H1 (cell line): ENCODE data around the gene GGT5. TPM values are rescaled to one million over a fixed set of nuclear protein-coding genes. Genes with fewer than 3 reads are reported as not detected.

Source experiments
- CTCF ChIA-PET: fragments of 300-600 bp; sonication (Branson Sonifier 250); formaldehyde crosslinking; loops from one replicate; lab custom pipeline; 2021; ENCODE audit not compliant: partially characterized antibody; lab: Charles Lee
- POLR2A ChIA-PET: fragments of 300-600 bp; sonication (Branson Sonifier 250); formaldehyde crosslinking; loops from one replicate; lab custom pipeline; 2021; ENCODE audit warnings: inconsistent platforms; ENCODE audit not compliant: partially characterized antibody; lab: Charles Lee
- DNase-seq, 2 experiments: peaks; one replicate each; pipeline versions ENCODE4 v3.0.0 to v3.0.0-alpha.2; 2010 to 2022; ENCODE audit warnings: low spot score in 2 of 2, low read depth in 1 of 2, mixed read lengths in 1 of 2
- FAIRE-seq: peaks from 2 replicates; lab custom pipeline; 2011; peaks lifted over from hg19 to GRCh38; lab: Jason Lieb, UNC
- H2AFZ ChIP-seq: 2 replicates; pipeline ENCODE4 v1.8.1; 2012; ENCODE audit warnings: low read length, inconsistent platforms
- H2AK5ac ChIP-seq: 2 replicates; pipeline ENCODE4 v1.6.1; 2013; ENCODE audit warnings: low read depth, low read length
- H2BK120ac ChIP-seq: replicated peaks from 2 replicates; pipeline ENCODE3; 2013; ENCODE audit warnings: low read depth, low read length, inconsistent platforms
- H2BK12ac ChIP-seq: 2 replicates; pipeline ENCODE4 v1.6.1; 2013; ENCODE audit warnings: low read depth, low read length
- H2BK15ac ChIP-seq: 2 replicates; pipeline ENCODE4 v1.6.1; 2013; ENCODE audit warnings: low read length
- H2BK20ac ChIP-seq: 2 replicates; pipeline ENCODE4 v1.6.1; 2013; ENCODE audit warnings: low read length
- H2BK5ac ChIP-seq: 2 replicates; pipeline ENCODE4 v1.6.1; 2013; ENCODE audit warnings: low read depth, low read length
- H3K14ac ChIP-seq: 2 replicates; pipeline ENCODE4 v1.6.1; 2013; ENCODE audit warnings: inconsistent platforms; ENCODE audit not compliant: insufficient read length
- H3K18ac ChIP-seq: 2 replicates; pipeline ENCODE4 v1.6.1; 2013; ENCODE audit warnings: low read length; ENCODE audit errors: extremely low read depth
- H3K23ac ChIP-seq: 2 replicates; pipeline ENCODE4 v1.6.1; 2013; ENCODE audit warnings: inconsistent platforms; ENCODE audit not compliant: insufficient read length
- H3K23me2 ChIP-seq: 2 replicates; pipeline ENCODE4 v1.6.1; 2013; ENCODE audit warnings: low read depth, low read length
- H3K27ac ChIP-seq: 2 replicates; pipeline ENCODE4 v1.6.1; 2011; ENCODE audit warnings: low read depth, low read length, inconsistent platforms
- H3K27me3 ChIP-seq, 4 experiments: replicated peaks in 1 of 4; 1 replicate in 1 of 4; 2 replicates in 3 of 4; pipeline versions ENCODE4 v1.6.1 to v1.8.1; 2011 to 2013; ENCODE audit warnings: low read length in 3 of 4, mild to moderate bottlenecking in 3 of 4, inconsistent platforms in 2 of 4, mixed read lengths in 2 of 4, moderate library complexity in 1 of 4; ENCODE audit not compliant: control insufficient read depth in 3 of 4, insufficient read depth in 3 of 4; ENCODE audit errors: extremely low read depth in 1 of 4
- H3K36me3 ChIP-seq, 4 experiments: 2 replicates each; pipeline versions ENCODE4 v1.6.1 to v1.8.1; 2011 to 2013; ENCODE audit warnings: mild to moderate bottlenecking in 4 of 4, low read length in 3 of 4, moderate library complexity in 2 of 4, control low read depth in 1 of 4, inconsistent platforms in 1 of 4; ENCODE audit not compliant: insufficient read depth in 4 of 4, control insufficient read depth in 2 of 4
- H3K4ac ChIP-seq: replicated peaks from 2 replicates; pipeline ENCODE3; 2013; ENCODE audit warnings: low read length, low read depth, mixed read lengths, inconsistent platforms; ENCODE audit not compliant: insufficient read length
- H3K4me1 ChIP-seq, 4 experiments: replicated peaks in 1 of 4; 1 replicate in 1 of 4; 2 replicates in 3 of 4; pipeline versions ENCODE4 v1.6.1 to v1.8.1; 2011 to 2013; ENCODE audit warnings: low read length in 3 of 4, inconsistent platforms in 2 of 4, mixed read lengths in 1 of 4; ENCODE audit not compliant: insufficient read depth in 4 of 4, control insufficient read depth in 3 of 4
- H3K4me2 ChIP-seq, 2 experiments: 2 replicates each; pipeline versions ENCODE4 v1.6.1 to v1.8.1; 2011 to 2013; ENCODE audit warnings: low read depth in 2 of 2, low read length in 2 of 2, control low read depth in 1 of 2, inconsistent platforms in 1 of 2, mild to moderate bottlenecking in 1 of 2; ENCODE audit not compliant: insufficient read depth in 1 of 2
- H3K4me3 ChIP-seq, 4 experiments: fragments of 200-600, 300-600 bp in 1 of 4; sonication (generic), shearing (Covaris generic), sonication (Bioruptor Twin) in 1 of 4; 2 replicates each; pipeline versions ENCODE4 v1.5.1 to v1.8.1; 2011 to 2016; ENCODE audit warnings: low read length in 4 of 4, low read depth in 3 of 4, control low read depth in 2 of 4, inconsistent platforms in 2 of 4, mild to moderate bottlenecking in 2 of 4, mixed read lengths in 1 of 4, moderate library complexity in 1 of 4; ENCODE audit not compliant: insufficient read depth in 2 of 4; ENCODE audit errors: extremely low read depth in 1 of 4
- H3K56ac ChIP-seq: replicated peaks from 2 replicates; pipeline ENCODE3; 2013; ENCODE audit warnings: low read depth, mild to moderate bottlenecking, mixed read lengths, low read length, inconsistent platforms; ENCODE audit not compliant: insufficient read length
- H3K79me1 ChIP-seq: 2 replicates; pipeline ENCODE4 v1.6.1; 2013; ENCODE audit warnings: low read depth, low read length, control low read depth
- H3K79me2 ChIP-seq, 2 experiments: 2 replicates each; pipeline versions ENCODE4 v1.6.1 to v1.8.1; 2012 to 2013; ENCODE audit warnings: low read length in 2 of 2, mild to moderate bottlenecking in 2 of 2, inconsistent platforms in 1 of 2; ENCODE audit not compliant: insufficient read depth in 2 of 2, control insufficient read depth in 1 of 2
- H3K9ac ChIP-seq, 4 experiments: replicated peaks in 1 of 4; 1 replicate in 1 of 4; 2 replicates in 3 of 4; pipeline versions ENCODE4 v1.6.1 to v1.8.1; 2011 to 2013; ENCODE audit warnings: low read depth in 3 of 4, low read length in 3 of 4, control low read depth in 2 of 4, mild to moderate bottlenecking in 2 of 4, moderate library complexity in 2 of 4, inconsistent platforms in 1 of 4; ENCODE audit errors: extremely low read depth in 1 of 4
- H3K9me3 ChIP-seq, 2 experiments: 2 replicates each; pipeline versions ENCODE4 v1.6.1 to v1.8.1; 2012 to 2013; ENCODE audit warnings: mild to moderate bottlenecking in 2 of 2, moderate library complexity in 2 of 2, control low read depth in 1 of 2, inconsistent platforms in 1 of 2, low read depth in 1 of 2, low read length in 1 of 2, mixed read lengths in 1 of 2; ENCODE audit not compliant: insufficient read depth in 2 of 2
- H4K20me1 ChIP-seq, 2 experiments: replicated peaks in 1 of 2; 2 replicates each; pipeline versions ENCODE3 to v1.8.1; 2011 to 2013; ENCODE audit warnings: inconsistent platforms in 2 of 2, low read length in 2 of 2, mild to moderate bottlenecking in 1 of 2; ENCODE audit not compliant: insufficient read depth in 2 of 2, control insufficient read depth in 1 of 2
- H4K5ac ChIP-seq: 2 replicates; pipeline ENCODE4 v1.6.1; 2013; ENCODE audit warnings: low read length, low read depth, mixed read lengths, inconsistent platforms; ENCODE audit not compliant: insufficient read length
- H4K8ac ChIP-seq: 2 replicates; pipeline ENCODE4 v1.8.0; 2013; ENCODE audit warnings: mild to moderate bottlenecking, moderate library complexity, low read length, inconsistent platforms; ENCODE audit not compliant: insufficient read depth; ENCODE audit errors: extremely low read depth
- H4K91ac ChIP-seq: replicated peaks from 2 replicates; pipeline ENCODE3; 2013; ENCODE audit warnings: low read length, mixed read lengths, inconsistent platforms; ENCODE audit not compliant: insufficient read length
- CBX5 ChIP-seq: fragments of 300-800, 300-1000 bp; sonication (generic); IDR thresholded peaks from 2 replicates; pipeline ENCODE4 v1.7.1; 2016; ENCODE audit warnings: antibody characterized with exemption, low read length, low read depth
- CTBP2 ChIP-seq: IDR thresholded peaks from 2 replicates; pipeline ENCODE4 v1.7.0; 2011; ENCODE audit warnings: borderline replicate concordance, mild to moderate bottlenecking, moderate library complexity, mixed read lengths, low read length; ENCODE audit not compliant: insufficient read depth, insufficient read length
- CTCF ChIP-seq, 3 experiments: IDR thresholded peaks; 1 replicate in 2 of 3; 2 replicates in 1 of 3; pipeline versions ENCODE4 v1.5.1 to v1.6.1; 2011; ENCODE audit warnings: low read length in 3 of 3, mild to moderate bottlenecking in 3 of 3, inconsistent platforms in 2 of 3, low read depth in 1 of 3, moderate library complexity in 1 of 3; ENCODE audit not compliant: insufficient read depth in 1 of 3; ENCODE audit errors: control extremely low read depth in 1 of 3
- JUN ChIP-seq: IDR thresholded peaks from 2 replicates; pipeline ENCODE4 v1.6.1; 2011; ENCODE audit warnings: low read depth, mild to moderate bottlenecking, improper control_type of control experiment, low read length
- SIN3A ChIP-seq, 2 experiments: IDR thresholded peaks in 1 of 2; conservative IDR thresholded peaks in 1 of 2; 2 replicates each; pipeline ENCODE4 v1.6.1; 2011 to 2012; ENCODE audit warnings: low read length in 2 of 2, improper control_type of control experiment in 1 of 2, low read depth in 1 of 2, mild to moderate bottlenecking in 1 of 2
- SP4 ChIP-seq: IDR thresholded peaks from 2 replicates; pipeline ENCODE4 v1.6.1; 2012; ENCODE audit warnings: low read length, inconsistent platforms
- TAF1 ChIP-seq: IDR thresholded peaks from 2 replicates; pipeline ENCODE4 v1.6.1; 2011; ENCODE audit warnings: mild to moderate bottlenecking, low read depth, low read length
- YY1 ChIP-seq: IDR thresholded peaks from 2 replicates; pipeline ENCODE4 v1.6.1; 2011; ENCODE audit warnings: low read depth, mild to moderate bottlenecking, low read length
- WGBS, 2 experiments: shearing (Covaris generic) in 1 of 2; methylation state at CpG; one replicate each; pipeline versions ENCODE4 v1.1.6 to v1.1.7; 2013 to 2015; ENCODE audit warnings: low lambda C conversion rate in 2 of 2, mixed read lengths in 2 of 2, inconsistent platforms in 1 of 2, low coverage in 1 of 2, missing lambda C conversion rate in 1 of 2; ENCODE audit not compliant: insufficient replicate concordance in 2 of 2, insufficient coverage in 1 of 2, insufficient read length in 1 of 2; ENCODE audit errors: extremely low coverage in 1 of 2, missing lambda C conversion rate in 1 of 2; 5-methylcytosine and 5-hydroxymethylcytosine counted together
- polyA plus RNA-seq, 7 experiments: library from polyadenylated mRNA; depleted of rRNA in 3 of 7; stranded (reverse) in 5 of 7; unstranded in 2 of 7; fragments of >200 nt in 5 of 7; fragments of 200-250 nt in 2 of 7; gene quantifications; 1 replicate in 5 of 7; 2 replicates in 1 of 7; 4 replicates in 1 of 7; pipeline versions ENCODE4 v1.2.1 to v1.2.3, GENCODE V29; 2011 to 2013; ENCODE audit warnings: missing spikeins in 2 of 7, mixed read lengths in 2 of 7
- total RNA-seq: library from RNA; stranded (reverse); fragmentation: NEBNext Ultra II Directional; extraction: Animal tissue kit (Norgen Biotek cat#: 25700); gene quantifications from 2 replicates; pipeline ENCODE4 v1.2.1, GENCODE V29; 2021

The GGT5 gene
- total and polyA plus RNA-seq, 2 of the 8 experiments (the other 6 are each of a cell fraction or from before 2014, with no cell fraction given) = 0.05 TPM; not detected in 1

- H3K27me3 ChIP-seq = no peaks in the 10 kb centered on the region
- H4K20me1 ChIP-seq = no peaks in the 10 kb centered on the region
- no peak overlapping the region for H3K9ac ChIP-seq
- H2AK5ac ChIP-seq = no peak overlapping the region
- ChIA-PET CTCF (interaction anchor here (0.8 to 6.0 kb wide), 4 partner anchors 12 to 23 kb away, joined by 3 to 56 read pairs (median 12); no protein-coding TSS in a partner anchor), POLR2A (interaction anchor here (1.4 kb wide), 1 partner anchor 9 kb away, joined by 3 read pairs; no protein-coding TSS in a partner anchor)
- FAIRE-seq (no peak), DNase-seq (no peak)
- no peaks in the 10 kb centered on the region for H3K79me2 ChIP-seq
- H2BK5ac ChIP-seq = no peak overlapping the region
- H3K4ac ChIP-seq = no peak overlapping the region
- H2BK15ac ChIP-seq = no peak overlapping the region
- no peak overlapping the region for H3K27ac ChIP-seq
- TF ChIP-seq SIN3A (conservative IDR thresholded peaks at IDR 0.05 in 1 of 2, IDR thresholded peaks at IDR 0.05 in 1 of 2; ENCODE audit: low read depth in 1 of 2, low read length in 2 of 2) (no peak), JUN (no peak), YY1 (no peak), CTBP2 (no peak), TAF1 (no peak), SP4 (no peak), CBX5 (no peak), CTCF (IDR thresholded peaks at IDR 0.05; ENCODE audit: control extremely low read depth in 1 of 3, insufficient read depth in 1 of 3, low read depth in 1 of 3, low read length in 3 of 3) (no peak)
- H4K5ac ChIP-seq = no peak overlapping the region
- no peaks in the 10 kb centered on the region for H3K79me1 ChIP-seq
- no peak overlapping the region for H3K23ac ChIP-seq
- no peak overlapping the region for H2BK12ac ChIP-seq
- no peak overlapping the region for H3K4me3 ChIP-seq
- H4K8ac ChIP-seq = no peak overlapping the region
- H2AFZ ChIP-seq = no peak overlapping the region
- H3K36me3 ChIP-seq = no peaks in the 10 kb centered on the region
- no peak overlapping the region for H2BK120ac ChIP-seq
- H2BK20ac ChIP-seq = no peak overlapping the region
- no peak overlapping the region for H3K14ac ChIP-seq
- no peak overlapping the region for H3K56ac ChIP-seq
- no peaks in the 10 kb centered on the region for H3K23me2 ChIP-seq
- no peaks in the 10 kb centered on the region for H3K9me3 ChIP-seq
- no peak overlapping the region for H3K4me2 ChIP-seq
- H3K4me1 ChIP-seq = no peaks in the 10 kb centered on the region
- H4K91ac ChIP-seq = no peak overlapping the region
- H3K18ac ChIP-seq = no peak overlapping the region
- WGBS, 2 experiments = 95% methylated on average over 9 of the region's 9 CpGs; no CpG with 5 or more reads in 1 of the 2 experiments
These were observed 25.1 kb downstream of the GGT5 start for GRCh38 chr22:24219750-24220149.
